Stimulated activated CD8-positive, alpha-beta memory T cell treated with anti-CD3 and anti-CD28 coated beads, Interleukin-2, amount 100 ng/mL, for 48 hours (primary cell): ENCODE measurements around the gene OSBPL8.

Experiments
- DNase-seq, 2 donors: peaks; one replicate each; pipeline ENCODE4 v3.0.0-alpha.2; 2020; ENCODE audit warnings: low read depth in 2 of 2

Gene OSBPL8

DNA sequence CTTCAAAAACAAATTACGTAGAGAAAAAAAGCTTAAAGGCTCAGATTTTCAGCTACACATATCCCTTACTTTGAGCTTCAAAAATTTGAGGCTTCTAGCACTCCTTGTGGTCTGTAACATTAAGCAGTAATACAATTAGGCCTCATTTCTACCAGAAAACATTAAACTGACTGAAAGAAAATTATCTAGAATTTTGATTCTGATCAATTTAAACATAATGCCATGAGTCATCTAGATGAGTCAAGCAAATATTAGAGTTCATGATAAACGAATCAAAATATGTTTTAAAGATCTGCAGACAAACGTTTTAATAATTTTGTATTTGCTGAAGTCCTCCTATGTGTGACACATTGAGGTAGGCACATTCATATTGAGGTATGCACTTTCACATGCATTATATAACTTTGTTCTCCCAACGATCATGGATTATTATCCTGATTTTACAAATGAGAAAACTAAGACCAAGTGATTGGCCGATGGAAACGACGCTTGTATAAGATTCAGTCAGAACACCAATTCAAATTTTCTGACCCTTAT, 4.3 kb downstream of the OSBPL8 start:
- no peak for DNase-seq

DNA sequence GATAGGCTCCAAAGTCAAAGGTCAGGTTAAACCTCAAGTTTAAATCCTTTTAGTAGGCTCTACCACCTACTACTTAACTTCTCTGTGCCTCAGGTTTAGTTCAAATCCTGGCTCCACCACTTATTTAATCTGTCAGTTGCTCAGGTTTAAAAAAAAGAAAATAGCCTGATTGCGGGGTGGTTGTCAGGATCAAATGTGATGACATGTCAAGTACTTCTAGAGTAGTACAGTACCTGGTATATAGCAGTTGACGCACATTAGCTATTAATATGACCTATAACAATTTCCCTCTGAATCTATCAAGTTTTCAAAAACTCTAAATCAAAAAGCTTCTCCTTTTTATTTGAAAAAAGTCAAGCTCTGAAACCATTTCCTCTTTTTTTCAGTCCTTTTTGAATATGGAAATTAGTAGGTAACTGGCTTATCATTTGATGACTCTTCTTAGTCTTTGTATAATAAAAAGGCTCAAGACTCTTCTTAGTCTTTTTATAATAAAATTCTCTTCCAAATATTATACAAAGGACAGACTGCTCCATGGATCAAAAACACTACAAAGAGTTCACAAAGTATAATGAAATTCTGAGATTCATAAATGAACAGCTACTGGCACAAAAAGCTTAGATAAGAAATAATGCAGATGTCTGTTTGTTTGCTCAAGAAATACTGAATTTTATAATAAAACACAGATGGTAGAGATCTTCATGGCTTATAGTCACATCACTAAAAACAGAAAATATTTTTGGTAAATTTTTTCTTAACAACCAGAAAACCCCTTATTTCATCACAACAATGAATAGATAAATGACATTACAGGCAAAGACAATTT, 5.0 kb downstream of the OSBPL8 start:
- DNase-seq: no peak

GRCh38 chr12:76552343-76552938, 7.1 kb downstream of the OSBPL8 start:
- DNase-seq: no peak

DNA sequence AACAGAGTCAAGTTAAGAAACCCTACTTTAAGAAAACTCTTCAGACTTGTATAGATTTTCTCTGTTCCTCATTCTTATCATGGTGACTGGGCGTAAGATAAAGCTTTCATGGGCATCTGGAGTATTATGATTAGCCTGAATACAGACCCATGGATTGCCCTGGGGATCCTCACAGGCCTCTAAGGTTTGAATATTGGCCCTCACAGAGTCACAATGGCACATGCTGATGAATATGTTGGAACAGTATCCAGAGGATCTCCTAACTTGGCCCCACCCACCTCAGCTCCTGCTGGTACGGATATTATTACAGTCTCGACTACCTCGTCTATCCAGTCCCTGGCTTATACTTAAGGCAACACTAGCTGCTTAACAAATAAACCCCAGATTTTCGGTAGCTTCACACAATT, 8.1 kb downstream of the OSBPL8 start:
- no peak for DNase-seq

- DNase-seq: no peak
Measured at GRCh38 chr12:76549131-76549530, 10.4 kb downstream of the OSBPL8 start.

DNA sequence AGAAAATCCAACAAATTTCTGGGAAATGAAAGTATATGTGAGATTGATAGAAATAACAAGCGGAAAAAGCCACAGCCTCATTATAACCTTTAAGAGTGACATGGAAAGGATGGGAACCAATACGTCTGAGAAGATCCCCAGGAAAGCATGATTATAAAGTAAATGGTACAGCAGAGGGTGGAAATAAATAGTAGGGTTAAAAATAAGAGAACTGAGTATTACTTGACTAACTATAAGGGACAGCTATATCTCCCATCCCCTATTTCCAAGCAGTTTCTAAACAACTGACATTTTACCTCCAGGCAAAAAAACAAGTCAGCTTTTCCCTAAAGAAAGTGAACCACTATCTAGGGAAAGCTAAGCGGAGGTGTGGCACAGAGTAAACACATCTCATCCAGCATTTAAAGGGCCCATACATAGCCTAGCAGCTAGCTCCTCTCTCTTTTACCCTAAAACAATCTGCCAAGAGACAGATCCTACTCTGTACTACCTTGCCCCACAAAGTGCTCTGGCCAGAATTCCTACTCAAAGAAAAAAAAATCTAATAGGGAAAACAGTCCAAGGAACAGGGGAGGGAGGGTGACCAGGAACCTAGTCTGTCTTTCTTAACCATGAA, 11.2 kb downstream of the OSBPL8 start:
- no peak for DNase-seq

GRCh38 chr12:76547526-76547925, 12.0 kb downstream of the OSBPL8 start:
- no peak for DNase-seq

DNA sequence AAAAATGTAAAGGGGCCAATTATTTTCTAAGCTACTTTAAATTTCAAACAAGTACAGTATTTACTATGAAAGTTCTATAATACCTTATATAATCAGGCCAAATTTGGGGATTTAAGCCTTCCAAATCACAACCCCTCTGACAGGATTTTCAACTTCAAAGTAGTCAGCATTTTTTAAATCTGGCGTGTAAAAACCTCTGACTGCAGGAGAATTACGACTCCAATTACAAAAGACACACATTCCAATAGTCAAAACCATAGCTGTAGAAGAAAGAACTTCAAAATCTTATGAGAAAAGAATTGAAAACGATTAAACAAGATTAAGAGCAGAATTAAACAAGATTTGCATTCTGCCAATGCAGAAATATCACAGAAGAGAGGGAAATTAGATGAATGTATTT, 12.7 kb downstream of the OSBPL8 start:
- DNase-seq: no peak

GRCh38 chr12:76545486-76545885, 14.1 kb downstream of the OSBPL8 start:
- no peak for DNase-seq

DNA sequence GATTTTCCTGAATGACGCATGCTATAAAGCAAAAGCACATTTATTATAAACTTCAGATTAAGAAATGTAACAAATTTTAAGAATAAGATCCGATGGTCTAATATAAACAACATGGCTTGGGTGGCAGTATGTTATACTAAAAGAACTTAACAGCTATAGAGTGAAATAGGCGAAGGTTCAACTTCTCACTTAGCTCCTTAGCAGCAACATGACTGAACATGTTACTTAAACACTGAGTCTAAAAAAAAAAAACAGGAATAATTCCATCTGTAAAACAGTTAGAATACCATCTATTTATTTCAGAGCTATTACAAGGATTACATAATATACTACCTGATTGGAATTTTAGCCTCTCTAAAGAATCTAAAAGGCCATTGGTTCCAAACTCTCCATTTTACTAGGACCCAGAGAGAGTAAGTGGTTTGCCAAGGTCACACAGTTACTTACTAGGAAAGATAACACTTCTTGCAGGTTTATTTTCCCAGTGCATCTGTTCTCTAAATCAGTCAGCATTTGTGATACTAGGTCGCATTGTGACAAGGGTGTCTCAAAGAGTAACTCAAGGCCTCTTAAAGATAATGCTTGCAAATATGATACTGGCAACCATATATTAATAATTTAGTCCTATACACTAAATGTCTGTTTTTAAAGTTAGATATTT, 14.8 kb downstream of the OSBPL8 start:
- DNase-seq: no peak

GRCh38 chr12:76543813-76544347, 15.7 kb downstream of the OSBPL8 start:
- no peak for DNase-seq

DNA sequence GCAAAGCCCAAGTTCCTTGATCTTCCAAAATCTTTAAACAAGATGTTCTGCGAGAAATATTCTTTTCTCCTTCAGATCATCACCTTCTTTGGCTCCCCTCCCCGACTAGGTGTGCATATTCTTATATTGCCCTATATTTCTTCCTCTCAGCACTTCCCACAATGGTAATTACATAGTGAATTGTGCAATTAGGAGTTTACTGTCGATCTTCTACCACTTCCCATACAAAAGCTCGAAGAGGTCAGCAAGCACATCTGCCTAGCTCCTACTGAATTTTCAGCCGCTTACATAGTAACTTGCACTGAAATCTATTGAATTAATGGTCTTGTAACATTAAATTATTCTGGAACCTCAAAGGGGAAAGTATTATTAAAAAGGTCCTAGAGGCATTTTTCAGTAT, 16.7 kb downstream of the OSBPL8 start:
- no peak for DNase-seq

GRCh38 chr12:76539727-76540126, 19.8 kb downstream of the OSBPL8 start:
- DNase-seq: no peak

GRCh38 chr12:76537923-76538322, 21.6 kb downstream of the OSBPL8 start:
- DNase-seq: no peak

DNA sequence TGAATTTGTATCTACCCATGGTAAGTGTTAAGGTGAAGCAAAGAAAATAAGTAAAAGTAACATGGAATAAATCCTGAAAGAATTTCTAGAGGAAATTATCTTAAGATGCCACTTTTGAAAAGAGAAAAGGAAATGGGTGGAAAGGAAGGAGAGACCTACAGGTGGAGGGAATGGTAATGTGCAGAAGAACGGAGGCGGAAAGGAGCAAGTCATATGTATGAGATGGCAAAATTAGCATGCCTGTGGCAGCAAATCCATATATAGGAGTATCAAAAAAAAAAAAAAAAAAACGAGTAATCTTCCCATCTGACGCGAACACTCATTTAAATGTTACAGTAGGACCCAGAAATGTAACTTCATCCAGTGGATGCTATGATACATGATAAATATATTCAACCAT, 23.0 kb downstream of the OSBPL8 start:
- no peak for DNase-seq

DNA sequence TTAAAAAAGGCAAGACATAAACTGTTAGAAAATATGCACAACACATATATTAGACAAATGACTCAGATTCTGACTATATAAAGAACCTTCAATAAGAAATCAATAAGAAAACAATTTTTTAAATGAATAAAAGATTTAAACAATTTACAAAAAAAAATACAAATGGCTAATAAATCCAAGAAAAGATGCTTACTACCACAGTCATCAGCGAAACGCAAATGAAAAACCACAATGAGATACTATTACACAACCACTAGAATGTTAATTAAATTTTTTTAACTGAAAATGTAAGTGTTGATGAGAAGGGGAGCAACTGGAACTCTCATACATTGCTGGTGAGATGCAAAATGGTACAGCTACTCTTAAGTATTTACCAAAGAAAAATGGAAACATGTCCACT, 24.4 kb downstream of the OSBPL8 start:
- DNase-seq: no peak

- DNase-seq: no peak
Measured at GRCh38 chr12:76533331-76533730, 26.2 kb downstream of the OSBPL8 start.

DNA sequence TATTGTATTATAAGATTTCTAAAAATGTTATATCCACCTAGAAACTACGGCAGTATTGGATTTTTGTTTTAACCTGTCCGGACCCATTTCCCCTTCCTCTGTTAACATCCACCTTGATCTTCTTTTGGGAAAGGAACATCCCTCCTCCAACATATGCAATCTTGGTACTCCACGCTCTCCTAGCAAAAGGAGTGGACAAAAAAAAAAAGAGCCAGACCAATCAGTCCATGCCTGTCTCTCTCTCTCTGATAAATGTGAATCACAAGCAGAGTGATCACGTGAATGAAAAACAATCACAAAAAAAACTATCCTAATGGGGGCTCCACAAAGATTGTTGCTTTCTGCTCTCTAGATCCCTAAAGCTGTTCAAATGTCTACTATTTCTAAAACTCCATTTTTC, 27.1 kb downstream of the OSBPL8 start:
- no peak for DNase-seq

- no peak for DNase-seq
Measured at GRCh38 chr12:76531056-76531455, 28.5 kb downstream of the OSBPL8 start.

DNA sequence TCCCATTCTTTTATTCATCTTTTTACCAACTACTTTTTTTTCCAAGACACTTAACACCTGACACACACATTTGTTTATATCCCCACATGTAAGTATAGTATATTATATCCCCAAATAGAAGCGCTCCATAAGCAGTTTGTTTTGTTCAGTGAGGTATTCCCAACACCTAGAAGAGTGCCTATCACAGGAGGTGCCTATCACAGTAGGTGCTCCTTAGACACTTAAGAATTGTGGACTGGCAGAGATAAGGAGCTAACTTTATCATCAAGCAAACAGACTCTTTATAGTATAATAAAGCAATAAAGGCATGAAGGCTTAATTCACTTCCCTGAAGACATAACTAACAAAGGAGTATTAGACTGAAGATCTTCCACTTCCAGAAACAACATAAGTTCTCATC, 29.1 kb downstream of the OSBPL8 start:
- DNase-seq: no peak

DNA sequence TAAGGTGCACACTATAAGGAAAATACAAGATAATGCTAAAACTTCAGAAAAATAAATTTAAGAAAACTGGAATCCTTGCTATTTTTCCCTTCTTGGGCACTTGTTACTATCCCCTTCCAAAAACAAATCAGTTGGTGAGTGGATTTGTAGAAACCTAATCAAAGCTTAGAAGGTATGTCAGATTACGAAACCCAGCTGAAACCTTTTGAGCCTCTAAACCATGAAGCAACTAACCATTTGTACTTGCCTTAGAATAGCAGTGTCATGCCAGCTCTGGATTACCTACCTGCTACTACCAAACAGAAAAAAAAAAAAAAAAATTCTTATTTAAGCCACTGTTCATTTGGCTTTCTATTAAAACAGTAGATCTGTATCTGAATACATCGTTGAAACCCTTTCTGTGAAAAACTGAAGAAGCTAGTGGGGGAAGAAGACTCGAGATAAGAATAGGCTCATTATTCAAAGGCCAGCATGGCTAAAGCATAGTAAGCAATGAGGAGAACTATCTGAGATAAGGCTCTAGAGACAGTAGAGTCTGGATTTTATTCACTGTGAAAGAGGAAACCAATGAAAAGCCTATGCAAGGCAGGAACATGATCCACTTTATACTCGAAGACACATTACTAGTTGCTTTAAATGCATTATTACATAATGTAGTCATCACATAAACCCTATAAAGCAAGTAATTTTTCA, 30.2 kb downstream of the OSBPL8 start:
- DNase-seq: no peak
